G401.6 (cell line): ENCODE data around the gene ADAMTS17.

ENCODE experiments used
- FAIRE-seq: peaks from 2 replicates; lab custom pipeline; 2012; peaks lifted over from hg19 to GRCh38; lab: Jason Lieb, UNC

ADAMTS17 gene

GRCh38 chr15:100043692-100044091, 298.1 kb downstream of the ADAMTS17 start:
- FAIRE-seq, result no peak

- FAIRE-seq, result no peak
Measured at GRCh38 chr15:100043068-100043641, 298.6 kb downstream of the ADAMTS17 start.

GRCh38 chr15:100042558-100042957, 299.2 kb downstream of the ADAMTS17 start:
- no peak for FAIRE-seq

- no peak for FAIRE-seq
Measured at GRCh38 chr15:100041127-100041828, 300.5 kb downstream of the ADAMTS17 start.

- FAIRE-seq, result no peak
Measured at GRCh38 chr15:100039994-100040393, 301.8 kb downstream of the ADAMTS17 start.

DNA sequence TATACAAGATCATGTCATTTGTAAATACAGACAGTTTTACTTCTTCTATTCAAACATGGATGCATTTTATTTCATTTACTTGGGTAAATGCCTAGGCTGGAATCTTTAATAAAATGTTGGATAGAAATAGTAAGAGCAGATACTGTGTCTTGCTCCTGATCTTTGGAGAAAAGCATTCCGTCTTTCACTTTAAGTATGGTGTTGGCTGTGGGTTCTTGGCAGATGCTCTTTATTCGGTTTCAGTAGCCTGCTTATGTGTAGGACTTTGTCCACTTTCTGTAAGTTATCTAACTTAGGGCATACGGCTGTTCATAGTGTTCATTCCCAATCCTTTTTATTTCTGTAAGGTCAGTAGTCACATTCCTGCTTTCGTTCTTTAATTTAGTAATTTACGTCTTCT, 303.0 kb downstream of the ADAMTS17 start:
- no peak for FAIRE-seq

GRCh38 chr15:100037901-100038300, 303.9 kb downstream of the ADAMTS17 start:
- FAIRE-seq, result no peak

- no peak for FAIRE-seq
Measured at GRCh38 chr15:100036015-100036414, 305.8 kb downstream of the ADAMTS17 start.

GRCh38 chr15:100034191-100034590, 307.6 kb downstream of the ADAMTS17 start:
- FAIRE-seq, result no peak

DNA sequence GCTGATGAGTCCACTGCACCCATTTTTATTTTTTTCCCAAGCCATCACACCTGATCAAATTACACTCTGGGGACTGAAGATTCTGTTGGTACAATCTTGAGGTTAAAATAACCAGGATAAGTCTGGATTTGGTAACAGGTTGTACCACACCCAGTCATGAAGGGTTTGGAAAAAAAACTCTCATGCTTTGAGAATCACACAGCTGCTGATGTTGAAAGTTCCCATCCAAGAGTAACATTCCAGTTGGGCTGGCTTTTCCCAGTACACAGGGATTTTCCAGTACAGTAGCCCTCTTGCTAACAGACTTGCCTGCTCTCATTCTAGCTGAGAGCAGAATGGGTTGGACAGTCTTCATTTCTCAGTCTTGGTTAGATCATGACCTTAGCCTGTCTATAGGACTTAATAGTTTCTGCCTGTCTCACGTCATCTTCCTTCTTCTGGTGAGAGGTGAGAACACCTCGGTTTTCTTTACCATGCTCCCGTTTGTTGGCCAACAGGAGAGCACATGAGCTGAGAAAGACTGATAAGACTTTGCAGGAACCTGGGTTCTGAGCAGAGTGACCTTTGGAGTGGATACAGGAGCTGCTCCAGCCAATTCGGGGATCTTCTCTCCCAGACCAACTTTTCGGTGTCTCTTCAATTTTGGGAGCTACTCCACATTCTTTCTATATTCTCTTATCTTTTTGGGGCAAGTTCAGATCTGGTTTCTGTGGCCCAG, 308.5 kb downstream of the ADAMTS17 start:
- FAIRE-seq, result no peak

GRCh38 chr15:100032358-100033085, 309.3 kb downstream of the ADAMTS17 start:
- no peak for FAIRE-seq

GRCh38 chr15:100031665-100032357, 310.0 kb downstream of the ADAMTS17 start:
- no peak for FAIRE-seq

DNA sequence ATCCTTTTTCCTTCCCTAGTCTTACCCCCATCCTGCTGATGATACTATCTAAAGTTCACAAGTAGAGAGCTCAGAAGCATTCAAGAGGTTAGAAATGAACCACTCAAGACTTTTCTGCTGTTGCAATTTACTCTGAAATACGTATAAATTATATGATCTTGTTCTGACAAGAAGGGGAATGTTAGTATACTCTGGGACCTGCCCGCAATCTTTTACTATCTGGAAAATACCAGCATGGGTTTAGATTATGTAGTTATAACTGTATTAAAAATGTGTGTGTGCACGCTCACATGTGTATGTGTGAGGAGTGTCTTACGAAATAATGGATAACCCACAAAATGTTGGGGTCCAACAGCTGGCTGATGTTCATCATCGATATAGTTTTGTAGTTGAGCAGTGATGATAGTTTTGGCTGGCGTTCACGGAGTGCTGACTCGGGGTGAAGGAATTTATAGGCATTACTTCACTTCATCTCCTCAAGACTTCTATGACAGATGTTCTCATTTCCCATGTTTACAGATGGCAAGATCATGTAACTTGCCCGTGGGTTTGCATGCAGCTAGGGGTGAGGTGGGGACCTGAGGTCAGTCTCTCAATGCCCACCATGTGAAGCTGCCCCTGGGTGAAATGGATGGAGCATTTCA, 311.1 kb downstream of the ADAMTS17 start:
- FAIRE-seq, result no peak

GRCh38 chr15:100029868-100030479, 311.8 kb downstream of the ADAMTS17 start:
- no peak for FAIRE-seq

DNA sequence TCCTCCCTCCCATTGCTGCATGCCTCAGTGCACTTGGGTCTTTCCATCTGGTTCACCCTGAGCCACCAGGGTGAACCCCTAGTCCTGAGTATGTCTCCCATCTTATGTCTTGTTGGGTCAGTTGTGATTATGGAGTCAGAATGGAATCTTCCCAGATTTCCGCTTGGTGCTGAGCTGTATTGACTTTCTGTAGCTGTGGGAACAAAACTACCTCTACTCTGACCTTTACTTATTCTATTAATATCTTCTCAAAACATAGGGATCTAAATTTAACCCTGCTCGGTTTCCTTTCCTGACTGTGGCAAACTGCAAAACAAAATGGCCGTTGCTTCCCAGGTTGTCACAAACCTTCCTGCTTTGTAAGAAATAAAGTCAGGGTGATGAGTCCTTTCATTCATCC, 312.7 kb downstream of the ADAMTS17 start:
- FAIRE-seq, result no peak

- FAIRE-seq, result no peak
Measured at GRCh38 chr15:100026041-100026440, 315.7 kb downstream of the ADAMTS17 start.

DNA sequence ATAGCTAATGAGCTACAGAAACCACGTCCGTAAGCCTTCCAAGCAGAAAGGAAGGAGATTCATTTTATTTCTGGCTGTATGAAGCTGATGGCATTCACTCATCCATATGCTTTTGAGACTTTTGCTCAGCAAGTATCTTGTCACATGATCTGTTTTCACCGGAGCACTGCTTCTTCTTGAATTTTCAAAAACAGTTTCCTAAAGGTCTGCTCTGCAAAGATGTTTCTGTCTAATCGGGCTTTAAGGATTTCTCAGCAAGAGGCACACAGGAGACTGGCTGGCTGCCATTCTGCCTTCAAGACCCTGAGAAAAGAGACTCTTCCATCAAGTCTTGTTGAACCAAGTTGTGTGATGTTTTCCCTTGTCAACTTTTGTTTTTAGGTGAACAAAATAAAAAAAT, 319.0 kb downstream of the ADAMTS17 start:
- FAIRE-seq, result no peak

DNA sequence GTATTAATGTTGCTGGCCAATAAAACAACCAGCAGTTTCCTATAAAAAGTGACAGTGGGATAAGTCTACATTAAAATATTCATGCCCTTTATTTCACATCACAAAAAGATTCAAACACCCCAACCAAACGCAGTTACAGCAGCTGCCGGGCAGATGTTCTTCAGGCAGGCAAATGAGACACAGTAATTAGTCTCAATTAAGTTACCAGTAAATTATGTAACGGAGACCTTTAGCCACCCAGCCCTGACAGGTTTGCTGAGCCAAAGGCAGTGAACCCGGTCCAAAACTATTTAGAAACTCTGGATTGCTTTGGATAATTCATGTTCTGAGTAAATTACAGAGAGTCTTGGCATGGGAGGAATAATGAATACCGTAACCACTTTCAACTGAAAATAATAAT, 319.4 kb downstream of the ADAMTS17 start:
- no peak for FAIRE-seq

DNA sequence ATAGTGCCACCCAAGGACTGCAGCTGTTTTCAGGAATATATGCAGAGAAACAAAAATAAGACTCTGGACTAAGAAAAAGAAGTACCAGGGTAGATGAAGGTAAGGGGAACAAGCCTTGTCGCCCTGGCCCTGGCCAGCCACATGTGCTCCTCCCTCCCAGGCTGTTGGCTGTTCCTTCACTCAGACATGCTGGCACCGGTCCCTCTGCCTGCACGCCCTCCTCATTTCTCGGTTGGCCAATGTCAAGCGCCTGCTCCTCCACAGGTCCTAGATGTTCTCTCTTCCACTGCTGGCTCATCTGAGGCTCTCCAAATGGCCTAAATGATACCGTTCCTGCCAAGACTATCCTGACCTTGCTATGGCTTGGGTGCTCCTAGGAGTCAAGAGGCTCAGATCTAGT, 320.1 kb downstream of the ADAMTS17 start:
- FAIRE-seq, result no peak

DNA sequence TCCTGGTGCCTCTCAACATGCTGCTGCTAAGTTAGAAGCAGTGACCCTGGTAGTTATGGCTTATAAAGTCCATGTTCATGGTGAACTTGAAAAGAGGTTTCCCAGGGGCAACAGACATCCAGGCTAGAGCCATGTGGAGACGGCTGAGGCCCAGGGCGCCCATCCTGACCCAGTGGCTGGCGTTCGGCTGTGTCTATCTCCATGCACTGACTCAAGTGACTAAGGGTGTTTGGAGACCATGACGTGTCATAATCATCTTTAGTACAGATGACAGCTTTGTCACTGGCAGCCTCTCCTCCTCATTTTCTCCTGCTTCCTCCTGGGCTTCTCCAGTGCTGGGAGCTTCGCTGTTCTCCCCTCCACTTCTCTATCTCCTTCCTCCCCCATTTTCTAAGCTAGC, 321.2 kb downstream of the ADAMTS17 start:
- no peak for FAIRE-seq

DNA sequence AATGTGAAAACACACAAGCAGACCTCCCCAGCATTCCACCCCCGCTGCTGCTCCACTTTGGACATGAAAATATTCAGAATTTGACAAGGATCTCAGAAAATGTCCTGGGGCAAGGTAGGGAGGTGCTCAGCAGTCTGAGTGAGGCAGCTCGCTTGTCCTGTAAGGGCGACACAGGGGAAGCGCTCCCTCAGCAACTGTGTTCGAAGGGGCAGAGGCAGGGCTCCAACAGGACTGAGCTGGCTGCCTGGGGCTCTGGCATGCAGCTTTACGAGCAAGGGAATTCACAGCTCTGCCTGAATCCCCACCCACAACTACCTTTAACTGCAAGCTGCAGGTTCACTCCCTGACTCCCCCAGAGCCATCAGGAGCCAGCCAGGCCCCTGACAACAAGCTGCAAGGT, 321.6 kb downstream of the ADAMTS17 start:
- no peak for FAIRE-seq
